Renal cortex interstitium (tissue), 15 donors: Measurements from ENCODE around the gene C19orf67. TPM values are rescaled to one million over a fixed set of nuclear protein-coding genes. Genes with fewer than 3 reads are reported as not detected.

ENCODE experiments used
- DNase-seq, 11 donors: peaks; one replicate each; pipeline ENCODE4 v3.0.0-alpha.2; 2013; ENCODE audit warnings: low read depth in 9 of 11, low spot score in 4 of 11; ENCODE audit errors: extremely low read depth in 1 of 11
- long read RNA-seq, 16 experiments: transcript quantifications; one replicate each; lab custom pipeline, GENCODE V29; 2026
- polyA plus RNA-seq, 3 donors: library from polyadenylated mRNA; unstranded; fragments of 120-200 nt; gene quantifications; one replicate each; pipeline ENCODE4 v1.2.1, GENCODE V29; 2013; ENCODE audit not compliant: insufficient read length in 3 of 3

Gene C19orf67
- under 1 TPM in 1 of 3 donors, not detected in 2; 0.11 TPM for polyA plus RNA-seq
- long read RNA-seq, donor 1: 0 reads
- long read RNA-seq, donor 2: 0 reads
- long read RNA-seq, donor 3: 0 reads
- long read RNA-seq, donor 4: 0 reads
- long read RNA-seq, donor 5: 0 reads
- long read RNA-seq, donor 6: 0 reads
- long read RNA-seq, donor 7: 0 reads
- long read RNA-seq, donor 8: 0 reads
- long read RNA-seq, donor 9: 0 reads
- long read RNA-seq, donor 10: 0 reads
- long read RNA-seq, donor 11: 0 reads
- long read RNA-seq, donor 12: 0 reads
- long read RNA-seq, donor 13: 0 reads
- long read RNA-seq, donor 14: 0 reads
- long read RNA-seq, donor 15: 0 reads
- long read RNA-seq, donor 16: 0 reads

DNA sequence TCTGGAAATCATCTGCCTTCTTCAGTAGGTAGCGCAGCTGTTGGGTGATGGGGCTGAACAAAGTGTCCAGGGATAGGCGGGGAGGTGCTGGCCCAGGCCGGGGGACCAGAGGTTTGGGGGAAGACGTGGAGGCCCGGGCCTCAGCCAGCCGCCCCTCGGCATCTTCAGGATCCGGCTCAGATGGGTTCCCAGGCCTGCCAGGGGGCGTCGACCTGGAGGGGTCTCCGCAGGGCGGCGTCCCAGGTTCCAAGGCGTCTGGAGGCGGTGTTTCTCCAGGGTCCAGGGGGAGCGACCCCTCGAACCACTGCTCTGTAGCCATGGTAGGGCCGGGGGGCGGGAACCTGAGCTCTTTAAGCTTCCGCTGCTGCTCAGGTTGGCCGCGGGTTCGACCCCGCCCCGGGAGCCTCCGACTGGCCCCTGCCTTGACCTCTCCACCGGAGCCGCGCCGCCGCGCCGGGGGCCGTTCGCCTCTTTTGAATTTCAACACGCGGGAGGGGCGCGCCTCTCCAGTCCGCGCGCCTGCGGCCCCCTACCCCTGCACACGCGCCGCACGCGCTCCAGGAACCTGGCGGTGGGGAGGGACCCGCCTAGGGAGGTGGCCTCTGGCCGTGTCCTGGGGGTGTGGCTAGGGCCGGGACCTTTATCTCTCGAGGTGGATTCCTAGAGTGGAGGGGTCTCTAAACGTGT, at the start of gene C19orf67:
C19orf67 (minus strand) TSS at position 475 of the 687 bp plus-strand sequence; CDS start at position 319, 156 bp downstream.
- DNase-seq: no peak

GRCh38 chr19:14135355-14135754, 49.8 kb upstream of the C19orf67 start:
- no peak for DNase-seq

GRCh38 chr19:14127929-14128509, 42.4 kb upstream of the C19orf67 start:
- DNase-seq: no peak

GRCh38 chr19:14127176-14127575, 41.6 kb upstream of the C19orf67 start:
- DNase-seq: no peak

DNA sequence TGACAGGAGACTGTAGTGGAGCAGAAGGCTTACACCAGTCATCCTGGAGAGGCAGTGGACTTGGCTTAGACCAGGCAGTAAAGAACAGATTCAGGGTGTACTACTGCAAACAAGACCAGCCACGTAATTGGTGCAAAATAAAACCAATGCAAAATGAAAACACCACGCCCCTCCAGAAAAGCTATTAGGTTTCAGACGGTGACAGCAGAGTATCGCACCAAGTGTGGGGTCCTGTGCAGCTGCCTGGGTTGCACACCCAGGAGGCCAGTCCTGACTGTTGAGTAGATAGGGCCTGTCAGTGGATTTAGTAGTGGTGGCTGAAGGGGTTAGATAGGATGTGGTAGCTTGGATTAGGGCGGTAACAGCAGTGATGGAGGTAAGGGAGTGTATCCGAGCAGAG, 37.3 kb upstream of the C19orf67 start:
- no peak for DNase-seq

GRCh38 chr19:14120497-14120780, 34.9 kb upstream of the C19orf67 start:
- no peak for DNase-seq

- no peak for DNase-seq
Measured at GRCh38 chr19:14119644-14120496, 34.3 kb upstream of the C19orf67 start.

DNA sequence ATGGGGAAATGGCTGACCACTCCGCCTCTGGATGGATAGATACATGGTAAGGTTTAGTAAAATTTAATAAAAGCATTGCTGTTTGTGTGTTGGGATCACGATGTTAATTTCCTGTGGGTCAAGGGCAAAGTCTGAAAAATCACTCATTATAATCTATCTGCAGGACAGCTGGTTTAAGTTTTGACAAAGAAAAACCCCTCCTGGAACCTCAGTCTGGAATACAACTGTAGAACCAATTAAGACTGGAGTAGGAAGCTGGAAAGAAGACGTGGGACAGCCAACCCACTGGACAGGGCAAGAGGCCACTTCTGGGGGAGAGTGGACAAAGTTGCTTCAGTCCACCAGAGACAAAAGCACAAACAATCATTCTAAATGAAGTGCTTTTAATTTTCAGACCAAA, 33.6 kb upstream of the C19orf67 start:
- no peak for DNase-seq

GRCh38 chr19:14118165-14119051, 32.8 kb upstream of the C19orf67 start:
- peak in 3 of 11 donors; percentile 24 to 44 (median 39) for DNase-seq

- peak; percentile 86 to 99 (median 98) for DNase-seq
Measured at GRCh38 chr19:14117668-14118164, 32.1 kb upstream of the C19orf67 start, which contains the start of gene PRKACA. Gene PRKACA, minus strand, starts transcription at chr19:14117762. Its CDS starts 215 bp downstream, at chr19:14117547.

DNA sequence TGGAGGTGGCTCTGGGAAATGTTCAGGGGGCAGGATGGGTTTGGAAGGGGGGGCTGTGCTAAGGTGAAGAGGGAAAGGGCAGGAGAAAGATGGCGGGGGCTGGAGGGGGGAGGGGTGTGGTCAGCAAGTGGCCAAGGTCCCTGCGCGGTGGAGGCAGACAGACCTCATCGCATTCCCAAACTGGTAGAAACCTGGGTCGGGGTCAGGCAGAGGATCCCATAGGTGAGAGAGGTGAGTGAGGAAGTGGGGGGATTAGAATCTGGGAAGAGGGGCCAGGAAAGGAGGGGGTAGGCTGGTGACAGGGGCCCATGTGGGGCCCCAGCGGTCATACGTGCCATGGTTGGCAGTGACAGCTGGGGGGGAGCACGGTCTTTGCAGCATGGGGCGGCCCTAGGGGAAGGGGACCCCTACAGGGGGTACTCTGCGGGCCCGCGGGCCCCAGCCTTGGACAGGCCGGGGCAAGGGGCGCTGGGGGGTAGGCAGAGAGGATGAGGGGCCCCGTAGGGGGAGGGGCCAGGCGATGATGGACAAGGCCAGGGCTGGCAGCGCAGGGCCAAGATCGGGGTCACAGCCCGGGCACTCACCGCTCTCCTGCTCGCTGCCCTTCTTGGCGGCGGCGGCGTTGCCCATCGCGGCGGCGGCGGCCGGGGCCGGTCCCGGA, 31.5 kb upstream of the C19orf67 start:
- no peak for DNase-seq

GRCh38 chr19:14116525-14116917, 30.9 kb upstream of the C19orf67 start:
- no peak for DNase-seq

DNA sequence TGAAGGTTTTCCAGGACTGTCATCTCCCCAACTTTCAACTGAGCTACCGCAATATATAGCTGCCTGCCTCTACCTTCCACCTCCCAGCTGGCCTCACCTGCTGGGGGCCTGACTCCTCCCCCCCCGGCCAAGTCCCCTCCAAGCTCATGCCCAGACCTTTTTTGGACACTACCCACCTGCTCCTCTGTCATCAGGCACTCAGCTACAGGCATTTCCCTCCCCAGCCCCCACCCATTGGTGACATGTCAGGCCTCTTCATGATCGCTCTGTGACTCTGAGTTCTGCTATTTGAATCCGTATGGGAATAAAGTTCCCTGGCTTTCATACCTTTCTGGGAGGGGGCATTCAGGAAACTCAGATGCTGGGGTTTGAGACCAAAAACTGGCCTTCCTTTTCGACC, 30.2 kb upstream of the C19orf67 start:
- no peak for DNase-seq

DNA sequence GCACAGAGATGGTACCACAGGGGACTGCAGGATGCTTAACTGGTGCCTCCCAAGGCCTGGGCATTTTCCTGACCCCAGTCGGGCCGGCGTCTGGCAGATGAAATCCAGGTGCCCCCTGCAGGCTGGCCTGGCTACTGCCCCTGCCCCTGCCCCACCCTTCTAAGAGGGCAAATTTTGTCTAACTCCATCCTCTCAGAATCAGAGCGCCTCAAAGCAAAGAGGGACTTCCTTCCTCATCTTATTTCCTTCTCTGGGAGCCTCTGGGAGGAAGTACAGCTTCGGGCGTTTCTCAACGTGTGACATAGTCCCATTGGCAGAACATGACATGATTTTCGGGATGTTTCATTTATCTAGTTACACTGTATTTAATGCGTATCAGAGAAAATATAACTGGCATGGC, 29.3 kb upstream of the C19orf67 start:
- no peak for DNase-seq

DNA sequence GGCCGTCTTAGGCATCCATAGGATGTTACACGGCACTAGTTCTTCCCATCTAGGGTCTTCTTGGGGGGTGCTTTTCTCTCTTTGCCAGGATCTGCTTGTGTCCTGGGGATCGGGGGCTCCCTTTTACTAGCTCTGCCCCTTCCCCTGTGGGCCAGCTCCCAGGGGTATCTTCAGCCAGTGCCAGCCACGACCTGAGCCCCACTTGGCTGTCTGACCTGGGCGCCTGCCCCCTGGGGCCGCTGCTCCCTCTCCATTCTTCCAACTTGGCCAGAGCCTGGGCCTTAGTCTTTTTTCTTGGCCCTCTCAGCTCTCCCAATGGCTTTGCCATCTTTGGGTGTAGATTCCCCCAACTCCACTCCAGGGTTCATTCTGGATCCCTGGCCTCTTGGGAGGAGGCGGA, 28.9 kb upstream of the C19orf67 start:
- no peak for DNase-seq

GRCh38 chr19:14113762-14114414, 28.3 kb upstream of the C19orf67 start:
- DNase-seq: no peak

DNA sequence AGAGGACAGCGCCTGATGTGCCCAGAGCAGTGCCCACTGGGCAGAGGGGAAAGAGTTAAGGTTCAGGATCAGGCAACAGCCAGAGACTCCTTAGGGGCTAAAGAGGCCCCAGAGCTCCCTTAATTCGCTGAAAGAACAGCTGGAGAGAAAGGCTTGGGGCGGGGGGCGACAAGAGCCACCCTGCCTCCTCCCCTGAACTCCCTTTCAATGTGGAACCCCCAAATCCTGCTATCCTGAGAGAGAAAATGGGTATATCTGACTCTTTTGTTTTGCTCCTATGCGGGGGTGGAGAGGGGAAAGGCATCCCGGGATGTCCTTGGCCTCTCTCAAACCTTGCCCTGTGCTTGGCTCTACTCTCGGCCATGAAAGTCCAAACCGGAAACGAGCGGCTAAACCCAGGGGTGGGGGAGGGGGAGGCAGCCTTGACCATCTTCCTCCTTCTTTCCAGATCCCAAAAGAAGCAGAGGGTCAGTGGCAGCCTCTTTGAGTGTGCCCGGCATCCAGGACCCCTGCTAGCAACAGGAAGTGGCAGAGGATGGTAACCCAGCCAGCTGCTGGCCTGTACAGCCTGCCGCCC, 27.3 kb upstream of the C19orf67 start:
- DNase-seq: peak in 1 of 11 donors; percentile 22
